Measurements from ENCODE around the gene CACNA1I.

The CACNA1I gene

GRCh38 chr22:39653787-39654077 is 83.2 kb downstream of the CACNA1I start:
- no peak for DNase-seq

- DNase-seq = no peak
Observed at GRCh38 chr22:39654131-39654926, 83.8 kb downstream of the CACNA1I start.

- no peak for DNase-seq
Observed at GRCh38 chr22:39655004-39655579, 84.5 kb downstream of the CACNA1I start.

- no peak for DNase-seq
Observed at GRCh38 chr22:39655831-39656230, 85.3 kb downstream of the CACNA1I start.

- DNase-seq = no peak
Observed at GRCh38 chr22:39656495-39657490, 86.2 kb downstream of the CACNA1I start.

GRCh38 chr22:39658367-39658766 is 87.8 kb downstream of the CACNA1I start:
- no peak for DNase-seq

- DNase-seq = no peak
Observed at GRCh38 chr22:39658806-39659463, 88.4 kb downstream of the CACNA1I start.

GRCh38 chr22:39661501-39661841 is 90.9 kb downstream of the CACNA1I start:
- DNase-seq = no peak

GRCh38 chr22:39661842-39662685 is 91.5 kb downstream of the CACNA1I start:
- DNase-seq = no peak

GRCh38 chr22:39662686-39663052 is 92.1 kb downstream of the CACNA1I start:
- no peak for DNase-seq

GRCh38 chr22:39663751-39664150 is 93.2 kb downstream of the CACNA1I start:
- no peak for DNase-seq

GRCh38 chr22:39664485-39665200 is 94.1 kb downstream of the CACNA1I start:
- DNase-seq = no peak

- no peak for DNase-seq
Observed at GRCh38 chr22:39665229-39665628, 94.7 kb downstream of the CACNA1I start.

GRCh38 chr22:39665661-39666431 is 95.3 kb downstream of the CACNA1I start:
- no peak for DNase-seq

- DNase-seq = no peak
Observed at GRCh38 chr22:39666495-39666894, 95.9 kb downstream of the CACNA1I start.

- DNase-seq = no peak
Observed at GRCh38 chr22:39666926-39667325, 96.4 kb downstream of the CACNA1I start.

GRCh38 chr22:39669432-39669831 is 98.9 kb downstream of the CACNA1I start:
- no peak for DNase-seq

GRCh38 chr22:39671936-39672335 is 101.4 kb downstream of the CACNA1I start:
- DNase-seq = no peak

- DNase-seq = no peak
Observed at GRCh38 chr22:39674536-39674935, 104.0 kb downstream of the CACNA1I start.

GRCh38 chr22:39675947-39676346 is 105.4 kb downstream of the CACNA1I start:
- DNase-seq = no peak

- no peak for DNase-seq
Observed at GRCh38 chr22:39677967-39678366, 107.4 kb downstream of the CACNA1I start.
